GM19324 (cell line): ENCODE measurements around the gene FAM237B.
A peak's percentile ranks its signal among the peaks of the same experiment; 100 is the strongest.

Experiments
- ATAC-seq: cut with Tn5 transposase; IDR thresholded peaks from one replicate; pipeline ENCODE4 v1.9.1; 2021; ENCODE audit warnings: mild to moderate bottlenecking, moderate library complexity; ENCODE audit not compliant: unreplicated experiment, low FRiP score

FAM237B gene

DNA sequence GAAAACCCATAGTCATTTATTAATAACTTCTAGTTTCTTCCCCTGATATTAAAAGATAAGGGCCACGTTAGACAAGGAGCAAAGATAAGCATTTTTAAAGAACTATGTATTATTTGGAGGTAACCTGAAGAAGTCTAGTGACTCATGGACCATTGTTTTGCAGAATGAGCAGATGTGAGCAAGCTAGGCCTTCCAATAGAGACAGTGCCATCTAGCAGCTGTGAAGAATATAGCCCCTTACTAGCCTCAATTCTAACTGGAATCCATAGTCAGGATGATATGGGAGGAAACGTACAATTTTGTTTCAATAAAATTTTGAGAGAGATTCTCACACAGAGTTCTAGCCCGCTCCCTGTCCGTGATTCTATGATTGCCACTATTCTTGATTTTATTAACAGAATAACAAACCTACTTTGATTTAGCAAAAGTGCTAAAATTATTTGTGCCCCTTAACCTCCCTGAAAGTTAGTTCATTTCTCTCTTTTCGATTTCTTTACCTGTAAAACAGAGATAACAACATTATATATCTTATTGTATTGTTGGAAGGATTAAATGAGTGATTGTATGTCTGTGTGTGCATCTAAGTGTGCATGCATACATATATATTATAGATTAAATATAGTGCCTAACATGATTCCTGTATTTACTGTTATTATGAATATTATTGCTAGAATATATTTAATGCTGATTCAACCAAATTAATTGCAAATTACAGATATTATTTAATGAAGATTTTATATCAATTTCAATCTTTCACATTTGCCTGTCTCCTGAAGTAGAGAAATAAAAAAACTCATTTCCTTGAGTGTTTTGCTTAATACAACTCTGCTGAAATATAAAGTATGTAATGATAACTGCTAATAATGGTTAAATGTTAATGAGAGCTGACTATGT lies 22.7 kb downstream of the FAM237B start:
- peak; percentile 80 for ATAC-seq

DNA sequence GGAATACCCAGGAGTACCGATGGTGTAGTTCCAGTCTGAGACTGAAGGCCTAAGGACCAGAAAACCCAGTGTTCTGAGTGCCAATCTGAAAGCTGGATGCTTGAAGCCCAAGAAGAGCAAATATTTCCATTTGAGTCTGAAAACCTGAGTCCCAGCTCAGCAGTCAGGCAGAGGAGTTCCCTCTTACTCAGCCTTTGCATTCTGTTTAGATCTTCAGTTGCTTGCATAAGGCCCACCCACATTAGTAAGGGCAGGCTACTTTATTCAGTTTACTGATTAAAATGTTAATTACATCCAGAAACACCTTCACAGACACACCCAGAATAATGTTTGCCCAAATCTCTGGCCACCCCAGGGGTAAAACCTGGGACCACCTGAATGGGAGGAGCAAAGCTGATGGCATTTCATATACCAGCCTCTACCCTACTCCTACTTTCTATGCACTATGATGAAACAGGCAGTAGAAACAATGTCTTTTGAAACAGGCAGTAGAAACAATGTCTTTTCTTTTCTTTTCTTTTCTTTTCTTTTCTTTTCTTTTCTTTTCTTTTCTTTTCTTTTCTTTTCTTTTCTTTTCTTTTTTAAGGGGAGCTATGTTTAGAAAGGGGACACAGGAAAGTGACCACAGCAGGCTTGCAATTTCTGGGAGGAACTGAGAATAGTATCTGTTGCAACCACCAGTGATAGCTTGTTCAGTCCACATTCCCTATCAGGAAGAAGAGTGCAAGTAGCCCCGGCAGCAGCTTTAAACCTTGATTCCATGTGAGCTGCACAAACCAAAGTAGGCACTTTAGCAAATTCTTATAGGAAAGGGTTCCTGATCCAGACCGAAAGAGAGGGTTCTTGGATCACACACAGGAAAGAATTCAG lies 30.6 kb downstream of the FAM237B start:
- ATAC-seq, result no peak

- no peak for ATAC-seq
These were observed 33.0 kb downstream of the FAM237B start for GRCh38 chr7:90288154-90288553.

GRCh38 chr7:90276033-90276728 lies 44.9 kb downstream of the FAM237B start:
- no peak for ATAC-seq

DNA sequence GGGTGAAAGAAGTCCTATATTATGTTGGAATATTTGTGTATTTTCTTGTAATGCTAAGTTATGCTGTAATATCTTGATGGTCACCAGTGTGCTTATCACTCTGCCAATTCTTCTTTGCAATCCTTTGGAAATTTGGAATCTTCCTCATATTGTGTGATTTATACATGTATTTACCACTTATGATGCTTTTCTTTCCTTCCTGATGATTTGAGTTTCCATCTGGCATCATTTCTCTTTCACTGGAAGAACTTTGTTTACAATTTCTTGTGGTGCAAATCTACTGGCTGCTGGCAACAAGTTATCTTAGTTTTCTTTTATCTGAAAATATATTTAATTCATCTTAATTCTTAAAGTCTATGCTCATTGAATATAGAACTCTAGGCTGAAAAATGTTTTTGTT lies 46.9 kb downstream of the FAM237B start:
- no peak for ATAC-seq

GRCh38 chr7:90272242-90272641 lies 48.9 kb downstream of the FAM237B start:
- no peak for ATAC-seq

DNA sequence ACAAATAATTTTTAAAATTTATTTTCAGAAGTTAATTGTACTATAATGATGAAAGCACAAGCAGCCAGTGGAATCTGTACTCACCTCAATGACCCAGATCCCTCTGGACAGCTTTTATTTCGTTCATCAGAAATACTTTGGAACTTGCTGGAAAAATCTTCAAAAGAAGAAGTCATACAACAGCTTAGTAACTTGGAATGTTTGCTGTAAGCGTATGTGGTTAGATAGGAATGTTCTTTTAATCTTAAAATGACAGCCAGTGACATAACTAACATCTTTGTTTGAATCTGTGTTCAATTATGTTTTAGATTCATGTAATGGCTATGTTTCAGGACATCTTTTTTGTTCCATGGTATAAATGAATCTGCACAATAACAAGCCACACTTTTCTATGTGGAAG lies 49.4 kb downstream of the FAM237B start:
- no peak for ATAC-seq

DNA sequence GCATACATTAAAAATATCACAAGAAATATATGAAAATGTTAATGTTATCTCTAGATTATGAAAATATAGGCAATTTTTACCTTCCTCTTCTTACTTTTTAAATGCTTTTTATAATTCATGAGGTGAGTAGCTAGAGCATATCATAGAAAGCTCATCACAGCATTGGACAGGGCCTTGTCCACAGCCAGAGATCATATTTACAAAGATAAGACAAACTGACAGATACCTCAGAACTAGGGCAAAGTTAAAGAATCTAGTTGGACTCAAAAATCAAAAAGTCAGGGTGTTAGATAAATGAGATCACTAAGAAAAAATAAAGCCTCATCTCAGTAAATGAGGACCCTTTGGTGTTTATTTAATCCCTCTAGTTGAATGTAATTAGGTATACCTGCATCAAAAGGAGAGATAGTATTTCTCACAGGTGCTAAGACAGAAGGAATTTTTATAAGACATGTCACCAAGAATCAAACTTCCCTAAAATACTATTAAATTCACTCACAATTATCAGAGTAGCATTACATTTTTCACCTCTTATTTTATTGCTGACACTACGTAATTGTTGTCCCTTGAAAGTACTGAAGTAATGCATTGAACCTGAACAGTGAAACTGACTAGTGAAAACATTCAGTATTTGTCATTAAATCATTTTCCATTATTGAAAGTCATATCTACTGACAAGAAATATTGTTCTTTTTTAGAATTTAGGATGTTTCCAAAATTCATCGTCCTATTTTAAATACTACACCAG lies 50.5 kb downstream of the FAM237B start:
- no peak for ATAC-seq

GRCh38 chr7:90269163-90269562 lies 51.9 kb downstream of the FAM237B start:
- ATAC-seq, result no peak

GRCh38 chr7:90267263-90267858 lies 53.7 kb downstream of the FAM237B start:
- ATAC-seq, result no peak

GRCh38 chr7:90266808-90267207 lies 54.3 kb downstream of the FAM237B start:
- no peak for ATAC-seq
